ENCODE data around the gene PALS1.

PALS1 gene

DNA sequence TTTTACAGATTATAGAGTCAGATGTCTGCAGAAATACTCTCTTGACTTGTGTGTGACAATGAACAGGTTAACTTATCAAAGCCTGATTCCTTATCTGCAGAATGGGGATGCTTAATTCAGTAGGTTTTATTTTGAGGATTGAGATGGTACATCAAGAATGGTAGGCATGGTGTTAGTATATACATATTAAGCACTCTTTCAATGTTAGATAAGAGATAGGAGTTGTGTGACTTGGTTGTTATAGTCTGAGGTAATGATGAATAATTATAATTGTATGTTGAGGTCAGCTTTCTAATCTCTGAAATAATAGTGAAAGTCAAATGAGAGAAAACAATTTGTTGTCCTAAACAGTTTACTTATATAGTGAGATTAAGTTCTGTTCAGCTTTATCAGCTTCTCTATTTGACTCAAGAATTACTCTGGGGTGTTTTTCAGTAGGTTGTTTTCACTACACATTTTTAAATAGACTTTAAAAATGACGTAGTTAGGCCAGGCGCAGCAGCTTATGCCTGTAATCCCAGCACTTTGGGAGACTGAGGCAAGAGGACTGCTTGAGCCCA, 11.9 kb downstream of the PALS1 start:
- no peaks in the 10 kb centered on the region for H3K27me3 ChIP-seq (ENCODE audit: insufficient read depth, low read depth)
- no peak overlapping the region for H3K27ac ChIP-seq
- H3K4me3 ChIP-seq (IDR thresholded peaks at IDR 0.05; ENCODE audit: insufficient read depth, low read depth, low read length) = no peak overlapping the region
- H3K36me3 ChIP-seq (ENCODE audit: insufficient read depth) = no peaks in the 10 kb centered on the region
- no peak overlapping the region for H2AFZ ChIP-seq (ENCODE audit: low read depth)
- TF ChIP-seq, protein P1, sequence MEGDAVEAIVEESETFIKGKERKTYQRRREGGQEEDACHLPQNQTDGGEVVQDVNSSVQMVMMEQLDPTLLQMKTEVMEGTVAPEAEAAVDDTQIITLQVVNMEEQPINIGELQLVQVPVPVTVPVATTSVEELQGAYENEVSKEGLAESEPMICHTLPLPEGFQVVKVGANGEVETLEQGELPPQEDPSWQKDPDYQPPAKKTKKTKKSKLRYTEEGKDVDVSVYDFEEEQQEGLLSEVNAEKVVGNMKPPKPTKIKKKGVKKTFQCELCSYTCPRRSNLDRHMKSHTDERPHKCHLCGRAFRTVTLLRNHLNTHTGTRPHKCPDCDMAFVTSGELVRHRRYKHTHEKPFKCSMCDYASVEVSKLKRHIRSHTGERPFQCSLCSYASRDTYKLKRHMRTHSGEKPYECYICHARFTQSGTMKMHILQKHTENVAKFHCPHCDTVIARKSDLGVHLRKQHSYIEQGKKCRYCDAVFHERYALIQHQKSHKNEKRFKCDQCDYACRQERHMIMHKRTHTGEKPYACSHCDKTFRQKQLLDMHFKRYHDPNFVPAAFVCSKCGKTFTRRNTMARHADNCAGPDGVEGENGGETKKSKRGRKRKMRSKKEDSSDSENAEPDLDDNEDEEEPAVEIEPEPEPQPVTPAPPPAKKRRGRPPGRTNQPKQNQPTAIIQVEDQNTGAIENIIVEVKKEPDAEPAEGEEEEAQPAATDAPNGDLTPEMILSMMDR (conservative IDR thresholded peaks at IDR 0.05; ENCODE audit: low read depth, low read length) = no peak
- H3K4me2 ChIP-seq = no peak overlapping the region
- H3K4me1 ChIP-seq (ENCODE audit: low read depth, poor library complexity, severe bottlenecking) = peaks cover 5% of the 10 kb centered on the region
- no peak overlapping the region for H3K9ac ChIP-seq
- peaks cover 28% of the 10 kb centered on the region; the same call in 1 of the 2 replicates for H3K79me2 ChIP-seq (ENCODE audit: insufficient read depth, low read depth)
- H4K20me1 ChIP-seq (ENCODE audit: insufficient read depth) = no peaks in the 10 kb centered on the region

DNA sequence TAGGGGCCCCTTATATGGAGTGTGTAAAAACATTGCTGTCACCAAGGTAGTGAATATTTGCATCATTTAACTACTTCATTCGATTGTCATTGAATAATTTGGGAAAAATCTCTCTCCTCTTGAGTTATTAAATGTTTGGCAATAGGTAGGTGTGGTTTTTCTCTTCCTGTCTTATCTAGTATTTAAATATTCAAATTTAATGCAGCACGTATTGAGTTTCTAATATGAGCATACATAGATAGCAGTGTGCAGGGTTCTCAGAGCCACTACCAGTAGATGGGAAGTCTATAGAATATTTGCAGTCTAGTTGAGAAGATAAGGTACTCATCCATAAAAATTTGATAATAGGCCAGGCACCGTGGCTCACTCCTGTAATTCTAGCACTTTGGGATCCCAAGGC, 16.7 kb downstream of the PALS1 start:
- Histone ChIP-seq H3K79me2 (ENCODE audit: insufficient read depth, low read depth) (0 out of 2 replicates have a peak, but pooled peaks cover 2% of the 10 kb centered on the region), H3K4me1 (ENCODE audit: low read depth, poor library complexity, severe bottlenecking) (peaks cover 3% of the 10 kb centered on the region), H3K36me3 (ENCODE audit: insufficient read depth) (no peaks in the 10 kb centered on the region), H3K9ac (no peak overlapping the region), H3K4me2 (no peak overlapping the region), H3K27ac (no peak overlapping the region), H4K20me1 (ENCODE audit: insufficient read depth) (no peaks in the 10 kb centered on the region), H3K4me3 (IDR thresholded peaks at IDR 0.05; ENCODE audit: insufficient read depth, low read depth, low read length) (no peak overlapping the region), H2AFZ (ENCODE audit: low read depth) (no peak overlapping the region), H3K27me3 (ENCODE audit: insufficient read depth, low read depth) (no peaks in the 10 kb centered on the region)
- TF ChIP-seq, protein P1 (conservative IDR thresholded peaks at IDR 0.05; ENCODE audit: low read depth, low read length) = no peak

DNA sequence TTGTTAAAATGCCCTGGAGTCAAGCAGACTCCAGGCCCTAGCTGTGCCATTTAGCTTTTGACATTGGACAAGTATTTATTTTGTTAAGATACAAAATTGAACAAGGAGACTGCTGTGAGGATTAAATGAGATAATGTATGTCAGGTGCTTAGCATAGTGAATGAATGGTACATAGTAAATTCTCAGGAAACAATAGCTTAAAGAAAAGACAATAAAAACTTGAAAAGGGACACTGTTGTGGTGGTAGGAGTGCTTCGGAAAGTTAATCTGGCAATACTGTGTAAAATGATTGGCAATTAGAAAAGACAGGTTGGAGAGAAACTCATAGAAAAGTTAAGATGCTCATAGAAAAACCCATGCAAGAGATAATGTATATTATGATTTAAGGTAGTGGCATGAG, 19.7 kb downstream of the PALS1 start:
- Histone ChIP-seq H4K20me1 (ENCODE audit: insufficient read depth) (no peaks in the 10 kb centered on the region), H2AFZ (ENCODE audit: low read depth) (no peak overlapping the region), H3K4me2 (no peak overlapping the region), H3K9ac (no peak overlapping the region), H3K79me2 (ENCODE audit: insufficient read depth, low read depth) (no peaks in the 10 kb centered on the region; the same call in 1 of the 2 replicates), H3K27ac (no peak overlapping the region), H3K27me3 (ENCODE audit: insufficient read depth, low read depth) (no peaks in the 10 kb centered on the region), H3K4me1 (ENCODE audit: low read depth, poor library complexity, severe bottlenecking) (no peaks in the 10 kb centered on the region), H3K36me3 (ENCODE audit: insufficient read depth) (no peaks in the 10 kb centered on the region), H3K4me3 (IDR thresholded peaks at IDR 0.05; ENCODE audit: insufficient read depth, low read depth, low read length) (no peak overlapping the region)
- TF ChIP-seq, protein P1 (conservative IDR thresholded peaks at IDR 0.05; ENCODE audit: low read depth, low read length) = no peak

DNA sequence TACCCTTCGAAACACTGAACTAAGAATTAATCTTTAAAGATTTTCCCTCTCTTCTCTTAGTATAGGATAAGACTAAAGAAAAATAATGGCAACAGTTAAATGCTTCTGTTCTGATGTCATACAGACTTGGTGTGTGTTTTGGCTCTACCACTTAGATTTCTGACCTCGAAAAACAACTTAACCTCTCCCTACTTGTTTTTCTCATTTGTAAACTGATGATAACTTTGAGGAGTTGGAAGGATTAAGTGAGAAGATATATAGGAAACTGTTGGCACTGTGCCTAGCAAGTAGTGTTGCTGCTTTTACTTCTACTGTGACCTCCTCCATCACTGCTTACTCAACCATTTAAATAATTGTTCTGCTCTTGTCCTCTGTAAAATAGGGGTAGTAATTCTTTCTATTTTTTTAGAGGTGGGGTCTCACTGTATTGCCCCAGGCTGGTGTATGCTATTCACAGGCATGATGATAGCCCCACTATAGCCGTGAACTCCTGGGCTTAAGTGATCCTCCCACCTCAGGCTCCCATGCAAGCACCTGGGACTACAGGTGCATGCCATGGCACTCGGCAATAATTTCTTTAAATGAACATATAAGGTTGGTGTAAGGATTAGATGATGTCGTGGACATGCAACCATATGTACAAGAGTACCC, 22.4 kb downstream of the PALS1 start:
- Histone ChIP-seq H3K79me2 (ENCODE audit: insufficient read depth, low read depth) (no peaks in the 10 kb centered on the region; the same call in 1 of the 2 replicates), H3K36me3 (ENCODE audit: insufficient read depth) (no peaks in the 10 kb centered on the region), H3K27ac (no peak overlapping the region), H3K9ac (no peak overlapping the region), H3K27me3 (ENCODE audit: insufficient read depth, low read depth) (no peaks in the 10 kb centered on the region), H2AFZ (ENCODE audit: low read depth) (no peak overlapping the region), H3K4me3 (IDR thresholded peaks at IDR 0.05; ENCODE audit: insufficient read depth, low read depth, low read length) (no peak overlapping the region), H3K4me1 (ENCODE audit: low read depth, poor library complexity, severe bottlenecking) (peaks cover 9% of the 10 kb centered on the region), H4K20me1 (ENCODE audit: insufficient read depth) (no peaks in the 10 kb centered on the region), H3K4me2 (no peak overlapping the region)
- TF ChIP-seq, protein P1 (conservative IDR thresholded peaks at IDR 0.05; ENCODE audit: low read depth, low read length) = no peak
